ENCODE results near the gene DCT.
"Not testable (repeated sequence)": the region's sequence is repeated elsewhere in the genome, so short reads cannot be mapped to it uniquely, and the experiment has no call there.

DCT gene

DNA sequence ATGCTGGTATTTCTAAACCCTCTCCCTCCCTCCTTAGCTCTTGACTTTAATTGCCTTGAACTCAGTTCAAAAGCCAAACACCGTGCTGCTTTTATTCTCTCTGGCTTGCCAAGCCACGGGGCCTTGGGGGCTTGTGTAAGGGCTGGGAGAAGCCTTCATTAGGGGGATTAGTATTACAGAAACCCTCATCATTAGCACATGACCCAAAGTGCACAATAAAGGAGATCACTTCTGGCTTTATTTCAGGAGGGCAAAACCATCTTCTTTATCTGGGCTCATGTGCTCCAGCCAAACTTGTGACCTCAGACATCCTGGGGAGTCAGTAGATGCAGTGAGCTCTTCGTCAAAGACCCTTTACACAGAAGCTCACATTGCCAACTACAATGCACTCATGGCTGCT, at the start of gene DCT:
Gene DCT (minus strand): TSS at position 67 of the 400 bp plus-strand sequence. CDS start 427 bp downstream, outside the sequence.
- CTCF ChIA-PET = no interaction called here
- H3K27ac Mint-ChIP-seq = no peak within 1 kb of the TSS
- no peak within 1 kb of the TSS for H3K4me3 Mint-ChIP-seq

DNA sequence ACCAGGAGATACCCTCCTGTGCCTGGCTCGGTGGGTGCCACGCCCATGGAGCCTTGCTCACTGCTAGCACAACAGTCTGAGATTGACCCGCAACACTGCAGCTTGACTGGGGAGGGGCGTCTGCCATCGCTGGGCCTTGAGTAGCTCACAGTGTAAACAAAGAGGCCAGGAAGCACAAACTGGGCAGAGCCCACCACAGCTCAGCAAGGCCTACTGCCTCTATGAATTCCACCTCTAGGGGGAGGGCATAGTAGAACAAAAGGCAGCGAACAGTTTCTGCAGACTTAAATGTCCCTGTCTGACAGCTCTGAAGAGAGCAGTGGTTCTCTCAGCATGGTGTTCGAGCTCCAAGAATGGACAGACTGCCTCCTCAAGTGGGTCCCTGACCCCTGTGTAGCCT, 47.5 kb upstream of the DCT start:
- not testable (repeated sequence) for H3K9me3 Mint-ChIP-seq, H3K27ac Mint-ChIP-seq, H3K4me3 Mint-ChIP-seq, H3K36me3 Mint-ChIP-seq, H3K4me1 Mint-ChIP-seq, H3K27me3 Mint-ChIP-seq, DNase-seq
- CTCF ChIA-PET = interaction anchor here (1.0 kb wide), 1 partner anchor 55 kb away, joined by 3 read pairs; no protein-coding TSS in a partner anchor

More for the DNA sequence above, at the start of gene DCT:
- H3K27me3 Mint-ChIP-seq = peaks cover 4% of the 10 kb centered on the region
- no peak for DNase-seq
- no peaks in the 10 kb centered on the region for H3K9me3 Mint-ChIP-seq
- no peaks in the 10 kb centered on the region for H3K36me3 Mint-ChIP-seq
- no peaks in the 10 kb centered on the region for H3K4me1 Mint-ChIP-seq

DNA sequence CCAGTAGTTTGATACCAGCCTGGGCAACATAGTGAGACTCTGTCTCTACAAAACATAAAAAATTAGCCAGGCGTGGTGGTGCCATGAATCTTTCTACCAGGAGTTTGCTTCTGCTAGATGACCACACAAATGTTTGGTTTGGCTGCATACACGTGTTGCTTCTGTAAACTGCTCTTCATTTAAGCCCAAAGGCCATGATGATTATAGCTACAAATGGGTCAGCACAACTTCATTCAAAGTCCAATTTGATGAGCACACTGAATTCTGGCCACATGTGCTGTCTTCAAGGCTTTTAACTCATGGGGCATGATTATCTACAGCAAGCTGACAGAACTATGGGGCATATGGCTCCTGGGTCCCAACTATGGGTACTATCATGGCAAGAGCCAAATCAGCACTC, 46.3 kb upstream of the DCT start:
- no peaks in the 10 kb centered on the region for H3K4me1 Mint-ChIP-seq
- no peaks in the 10 kb centered on the region for H3K36me3 Mint-ChIP-seq
- no peaks in the 10 kb centered on the region for H3K27me3 Mint-ChIP-seq
- no peaks in the 10 kb centered on the region for H3K9me3 Mint-ChIP-seq
- H3K4me3 Mint-ChIP-seq = no peak overlapping the region
- CTCF ChIA-PET = no interaction called here
- H3K27ac Mint-ChIP-seq = no peak overlapping the region
- no peak for DNase-seq

DNA sequence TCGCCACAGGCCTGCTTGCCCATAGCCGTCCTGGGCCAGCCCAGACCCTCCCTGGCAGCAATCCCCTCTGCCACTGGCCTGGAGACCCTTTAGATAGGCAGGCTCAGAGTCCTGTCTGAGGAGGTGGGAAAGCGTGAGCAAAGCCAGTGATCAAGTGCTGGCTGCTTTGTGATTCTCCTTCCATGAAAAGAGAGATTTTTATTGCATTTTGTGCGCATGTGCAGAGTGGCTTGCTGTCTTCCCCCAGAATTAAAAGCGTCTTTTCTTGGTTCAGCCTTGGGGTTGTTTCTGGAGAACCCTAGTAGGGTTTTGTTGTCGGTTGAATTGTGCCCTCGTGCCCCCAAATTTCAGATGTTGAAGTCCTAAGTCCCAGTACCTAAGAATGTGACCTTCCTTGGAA, 44.9 kb upstream of the DCT start:
- no peaks in the 10 kb centered on the region for H3K27me3 Mint-ChIP-seq
- H3K4me1 Mint-ChIP-seq = no peaks in the 10 kb centered on the region
- H3K9me3 Mint-ChIP-seq = no peaks in the 10 kb centered on the region
- no peak for DNase-seq
- H3K4me3 Mint-ChIP-seq = no peak overlapping the region
- H3K27ac Mint-ChIP-seq = no peak overlapping the region
- H3K36me3 Mint-ChIP-seq = no peaks in the 10 kb centered on the region
- CTCF ChIA-PET = no interaction called here

DNA sequence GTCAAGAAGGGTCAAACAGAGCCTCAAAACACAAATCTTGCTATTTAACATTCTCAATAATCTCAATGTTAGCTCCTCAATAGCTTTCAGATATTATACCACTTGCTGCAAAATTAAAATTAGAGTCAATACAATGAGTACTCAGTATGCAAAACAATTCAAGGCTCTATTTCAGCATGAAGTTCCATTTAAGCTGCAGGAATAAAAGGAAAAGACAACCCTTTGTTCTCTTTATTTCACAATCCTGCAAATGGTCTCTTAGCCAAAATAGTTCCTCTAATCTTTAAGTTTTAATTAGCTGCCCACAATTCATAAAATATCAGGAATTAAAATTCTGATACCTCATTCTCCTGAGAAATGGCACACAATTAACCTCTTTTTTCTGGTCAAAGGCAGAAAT, 40.5 kb upstream of the DCT start:
- no peaks in the 10 kb centered on the region for H3K36me3 Mint-ChIP-seq
- no peak overlapping the region for H3K4me3 Mint-ChIP-seq
- no peak overlapping the region for H3K27ac Mint-ChIP-seq
- no peak for DNase-seq
- H3K9me3 Mint-ChIP-seq = no peaks in the 10 kb centered on the region
- H3K4me1 Mint-ChIP-seq = no peaks in the 10 kb centered on the region
- CTCF ChIA-PET = no interaction called here
- peaks cover 3% of the 10 kb centered on the region for H3K27me3 Mint-ChIP-seq

DNA sequence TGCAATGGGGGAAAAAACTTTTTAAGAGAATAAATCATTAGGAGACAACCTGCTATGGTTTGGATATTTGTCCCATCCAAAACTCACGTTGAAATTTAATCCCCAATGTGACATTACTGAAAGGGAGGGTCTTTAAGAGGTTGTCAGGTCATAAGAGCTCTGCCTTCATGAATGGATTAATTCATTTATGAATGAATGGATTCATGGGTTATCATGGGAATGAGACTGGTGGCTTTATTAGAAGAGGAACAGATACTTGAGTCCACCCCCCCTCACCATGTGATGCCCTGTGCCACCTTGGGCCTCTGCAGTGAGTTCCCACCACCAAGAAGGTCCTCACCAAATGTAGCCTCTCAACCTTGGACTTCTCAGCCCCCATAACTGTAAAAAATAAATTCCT, 37.0 kb upstream of the DCT start:
- CTCF ChIA-PET = no interaction called here
- no peak for DNase-seq
- H3K4me3 Mint-ChIP-seq = no peak overlapping the region
- no peaks in the 10 kb centered on the region for H3K9me3 Mint-ChIP-seq
- no peaks in the 10 kb centered on the region for H3K36me3 Mint-ChIP-seq
- no peak overlapping the region for H3K27ac Mint-ChIP-seq
- no peaks in the 10 kb centered on the region for H3K4me1 Mint-ChIP-seq
- H3K27me3 Mint-ChIP-seq = peaks cover 10% of the 10 kb centered on the region

DNA sequence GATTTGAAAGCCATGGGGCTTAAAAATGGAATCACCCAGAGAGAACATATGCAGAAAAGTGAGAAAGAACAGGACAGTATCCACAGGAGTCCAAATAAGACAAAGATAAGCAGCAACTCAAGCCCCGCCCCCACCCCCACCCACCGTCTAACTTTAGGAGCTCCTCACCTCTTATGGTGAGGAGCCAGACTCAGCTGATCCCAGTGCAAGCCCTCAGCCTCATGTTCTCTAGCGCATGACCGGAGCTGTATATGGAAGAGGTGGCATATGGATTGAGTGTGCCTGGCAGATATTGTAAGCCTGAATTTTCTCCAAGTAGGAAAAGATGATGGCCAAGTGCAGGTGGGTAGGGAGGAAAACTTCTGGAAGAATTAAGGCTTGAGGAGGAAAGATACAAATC, 36.4 kb upstream of the DCT start:
- no peaks in the 10 kb centered on the region for H3K36me3 Mint-ChIP-seq
- H3K4me1 Mint-ChIP-seq = no peaks in the 10 kb centered on the region
- H3K4me3 Mint-ChIP-seq = no peak overlapping the region
- no peaks in the 10 kb centered on the region for H3K9me3 Mint-ChIP-seq
- H3K27ac Mint-ChIP-seq = no peak overlapping the region
- DNase-seq = no peak
- CTCF ChIA-PET = interaction anchor here (1.9 kb wide), 1 partner anchor 10 kb away, joined by 7 read pairs; no protein-coding TSS in a partner anchor
- H3K27me3 Mint-ChIP-seq = peaks cover 16% of the 10 kb centered on the region

DNA sequence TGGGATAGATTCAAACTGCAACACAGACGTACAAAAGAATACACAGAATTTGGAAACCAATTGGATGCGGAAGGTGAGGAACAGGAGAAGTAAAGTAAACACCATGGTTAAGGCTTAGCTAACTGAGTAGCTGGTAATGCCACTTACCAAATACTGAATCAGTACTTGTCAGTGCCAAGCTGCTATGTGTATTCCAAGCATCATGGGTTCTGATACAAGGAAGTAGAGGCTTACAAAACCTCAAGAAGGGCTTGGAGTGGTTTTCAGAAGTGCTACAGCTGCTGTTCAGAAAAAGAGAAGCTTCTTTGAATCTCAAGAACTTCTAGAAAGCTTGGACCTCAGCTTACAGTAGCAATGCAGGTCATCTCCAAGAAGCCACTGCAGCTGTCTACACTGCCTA, 35.9 kb upstream of the DCT start:
- H3K27ac Mint-ChIP-seq = no peak overlapping the region
- DNase-seq = no peak
- no peak overlapping the region for H3K4me3 Mint-ChIP-seq
- CTCF ChIA-PET = interaction anchor here (1.9 kb wide), 1 partner anchor 10 kb away, joined by 7 read pairs; no protein-coding TSS in a partner anchor
- H3K36me3 Mint-ChIP-seq = no peaks in the 10 kb centered on the region
- no peaks in the 10 kb centered on the region for H3K9me3 Mint-ChIP-seq
- peaks cover 20% of the 10 kb centered on the region for H3K27me3 Mint-ChIP-seq
- H3K4me1 Mint-ChIP-seq = no peaks in the 10 kb centered on the region

DNA sequence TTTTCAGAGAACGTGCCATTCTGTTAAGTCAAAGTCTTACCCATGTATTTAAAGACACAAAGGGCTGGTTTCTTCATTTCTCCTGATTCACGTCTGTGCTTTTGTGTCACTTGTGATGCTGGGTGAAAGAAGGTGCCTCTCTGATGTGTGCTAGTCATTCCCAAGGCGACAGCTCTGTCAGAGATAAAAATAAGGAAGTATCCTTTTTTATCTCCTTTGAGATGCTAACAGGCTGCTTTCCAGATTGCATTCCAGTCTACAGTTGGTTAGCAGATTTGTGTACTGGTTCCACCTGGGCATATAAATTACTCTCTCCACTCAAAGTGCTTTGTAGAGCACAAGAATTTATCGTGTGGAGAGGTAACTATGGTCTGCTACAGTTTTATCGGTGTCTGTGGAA, 33.5 kb upstream of the DCT start:
- Mint-ChIP-seq H3K4me3 (no peak overlapping the region), H3K36me3 (no peaks in the 10 kb centered on the region), H3K9me3 (no peaks in the 10 kb centered on the region), H3K4me1 (peaks cover 7% of the 10 kb centered on the region), H3K27me3 (peaks cover 25% of the 10 kb centered on the region), H3K27ac (no peak overlapping the region)
- DNase-seq = no peak
- CTCF ChIA-PET = no interaction called here

DNA sequence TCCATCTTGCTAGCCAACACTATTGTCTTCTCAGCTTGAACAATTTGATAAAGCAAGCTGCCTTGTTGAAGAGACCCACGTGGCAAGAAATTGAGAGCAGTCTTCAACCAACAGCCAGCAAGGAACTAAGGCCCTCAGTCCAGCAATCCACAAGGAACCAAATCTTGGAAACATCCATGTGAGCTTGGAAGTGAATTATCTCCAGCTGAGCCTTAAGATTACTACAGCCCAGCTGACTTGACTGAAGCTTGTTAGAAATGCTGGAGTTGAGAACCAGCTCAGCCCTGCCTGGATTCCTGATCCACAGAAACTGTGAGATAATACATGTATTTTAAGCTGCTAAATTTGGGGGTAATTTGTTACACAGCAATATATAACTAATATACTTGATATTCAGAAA, 26.2 kb upstream of the DCT start:
- no peak for DNase-seq
- H3K27ac Mint-ChIP-seq = no peak overlapping the region
- no peaks in the 10 kb centered on the region for H3K9me3 Mint-ChIP-seq
- peaks cover 20% of the 10 kb centered on the region for H3K4me1 Mint-ChIP-seq
- H3K36me3 Mint-ChIP-seq = no peaks in the 10 kb centered on the region
- no peak overlapping the region for H3K4me3 Mint-ChIP-seq
- H3K27me3 Mint-ChIP-seq = peaks cover 26% of the 10 kb centered on the region
- CTCF ChIA-PET = interaction anchor here (1.3 kb wide), 1 partner anchor 9 kb away, joined by 7 read pairs; no protein-coding TSS in a partner anchor

DNA sequence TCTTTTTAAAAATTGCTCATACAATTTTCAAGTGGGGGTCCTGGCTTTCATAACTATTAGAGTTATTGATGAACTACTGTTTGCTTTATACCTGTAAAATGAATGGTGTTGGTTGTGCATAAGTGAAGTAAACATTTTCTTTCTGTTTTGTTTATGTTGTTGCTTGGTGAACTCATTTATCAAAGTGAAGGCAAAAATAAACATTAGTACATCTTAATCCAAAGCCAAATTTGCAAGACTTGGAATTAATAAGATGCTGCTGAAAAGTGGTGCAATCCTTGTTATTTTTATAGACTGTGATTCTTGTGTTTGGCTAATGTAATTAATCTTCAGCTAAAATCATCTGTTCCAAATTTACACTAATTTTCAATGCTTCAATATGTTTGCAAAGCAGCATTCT, 24.4 kb upstream of the DCT start:
- Mint-ChIP-seq H3K4me3 (no peak overlapping the region), H3K9me3 (no peaks in the 10 kb centered on the region), H3K27me3 (peaks cover 23% of the 10 kb centered on the region), H3K4me1 (peaks cover 20% of the 10 kb centered on the region), H3K36me3 (no peaks in the 10 kb centered on the region), H3K27ac (no peak overlapping the region)
- DNase-seq = no peak
- CTCF ChIA-PET = no interaction called here

DNA sequence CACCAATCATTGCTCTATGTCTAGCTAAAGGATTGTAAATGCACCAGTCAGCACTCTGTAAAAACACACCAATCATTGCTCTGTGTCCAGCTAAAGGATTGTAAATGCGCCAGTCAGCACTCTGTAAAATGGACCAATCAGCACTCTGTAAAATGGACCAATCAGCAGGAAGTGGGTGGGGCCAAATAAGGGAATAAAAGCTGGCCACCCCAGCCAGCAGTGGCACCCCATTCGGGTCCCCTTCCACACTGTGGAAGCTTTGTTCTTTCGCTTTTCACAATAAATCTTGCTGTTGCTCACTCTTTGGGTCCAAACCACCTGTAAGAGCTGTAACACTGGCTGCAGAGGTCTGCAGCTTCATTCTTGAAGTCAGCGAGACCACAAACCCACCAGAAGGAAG, 19.3 kb upstream of the DCT start:
- H3K9me3 Mint-ChIP-seq, DNase-seq, H3K4me3 Mint-ChIP-seq, H3K36me3 Mint-ChIP-seq, H3K4me1 Mint-ChIP-seq, H3K27ac Mint-ChIP-seq: not testable (repeated sequence)
- peaks cover 12% of the 10 kb centered on the region for H3K27me3 Mint-ChIP-seq
- CTCF ChIA-PET = interaction anchor here (0.8 kb wide), 1 partner anchor 118 kb away, joined by 5 read pairs; no protein-coding TSS in a partner anchor

DNA sequence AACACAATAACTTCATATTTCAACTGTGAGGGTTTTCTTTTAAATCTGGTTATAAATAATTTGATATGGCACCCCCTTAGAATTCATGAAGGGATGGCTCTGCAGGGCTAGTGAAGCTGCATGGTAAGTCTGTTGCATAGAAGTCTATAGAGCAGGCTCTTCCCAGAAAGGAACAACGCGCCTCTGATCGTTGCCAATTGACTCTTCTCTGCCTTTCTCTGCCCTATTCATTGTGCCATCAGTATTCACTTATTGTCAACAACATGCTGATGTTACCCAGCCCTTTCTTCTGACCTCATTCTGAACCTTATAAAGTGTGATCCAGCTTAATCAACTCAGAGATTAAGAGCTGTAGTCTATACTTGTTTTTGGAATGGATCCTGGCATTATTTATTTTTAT, 16.3 kb upstream of the DCT start:
- Mint-ChIP-seq H3K27ac (no peak overlapping the region), H3K4me3 (no peak overlapping the region), H3K36me3 (no peaks in the 10 kb centered on the region), H3K27me3 (no peaks in the 10 kb centered on the region), H3K4me1 (no peaks in the 10 kb centered on the region), H3K9me3 (no peaks in the 10 kb centered on the region)
- no peak for DNase-seq
- CTCF ChIA-PET = no interaction called here

DNA sequence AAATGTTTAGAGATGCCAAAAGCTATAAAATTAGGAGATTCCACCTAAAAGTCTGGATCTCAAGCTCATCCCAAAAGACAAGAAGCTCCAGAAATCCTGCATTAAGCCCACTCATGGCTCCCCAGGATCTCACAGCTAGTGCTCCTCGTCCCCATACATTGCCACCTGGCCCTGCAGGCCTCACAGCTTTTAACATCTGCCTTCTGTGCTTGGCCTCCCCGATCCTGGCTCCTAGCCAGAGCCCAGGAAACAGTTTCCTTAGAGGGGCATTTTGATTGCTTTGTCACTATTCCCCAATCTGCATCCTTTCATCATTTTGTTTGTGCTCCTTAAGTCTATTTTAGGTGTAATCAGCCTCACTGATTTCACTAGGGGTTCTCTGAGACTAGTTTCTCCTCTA, 14.5 kb upstream of the DCT start:
- H3K27me3 Mint-ChIP-seq = no peaks in the 10 kb centered on the region
- CTCF ChIA-PET = no interaction called here
- H3K9me3 Mint-ChIP-seq = no peaks in the 10 kb centered on the region
- no peaks in the 10 kb centered on the region for H3K36me3 Mint-ChIP-seq
- H3K27ac Mint-ChIP-seq = no peak overlapping the region
- H3K4me1 Mint-ChIP-seq = no peaks in the 10 kb centered on the region
- H3K4me3 Mint-ChIP-seq = no peak overlapping the region
- no peak for DNase-seq

DNA sequence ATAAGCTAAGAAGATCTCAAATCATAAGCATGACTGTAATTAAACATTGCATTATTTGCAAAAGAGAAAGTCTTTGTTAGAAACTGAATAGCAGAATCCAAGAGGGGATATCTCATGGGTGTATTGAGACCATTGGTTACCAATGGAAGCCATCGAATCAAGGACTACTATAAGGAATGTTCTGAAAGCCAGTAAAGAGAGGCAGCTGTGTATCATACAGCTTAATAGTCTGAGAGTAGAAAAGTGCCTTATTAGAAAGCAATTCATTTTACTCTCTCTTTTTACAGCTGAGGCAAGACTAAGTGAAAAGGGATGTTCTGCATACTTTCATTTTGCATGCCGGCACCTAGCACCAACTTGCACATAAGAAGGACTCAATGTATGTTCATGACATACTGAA, 7.6 kb upstream of the DCT start:
- Mint-ChIP-seq H3K27ac (no peak overlapping the region), H3K4me3 (no peak overlapping the region), H3K27me3 (no peaks in the 10 kb centered on the region)

DNA sequence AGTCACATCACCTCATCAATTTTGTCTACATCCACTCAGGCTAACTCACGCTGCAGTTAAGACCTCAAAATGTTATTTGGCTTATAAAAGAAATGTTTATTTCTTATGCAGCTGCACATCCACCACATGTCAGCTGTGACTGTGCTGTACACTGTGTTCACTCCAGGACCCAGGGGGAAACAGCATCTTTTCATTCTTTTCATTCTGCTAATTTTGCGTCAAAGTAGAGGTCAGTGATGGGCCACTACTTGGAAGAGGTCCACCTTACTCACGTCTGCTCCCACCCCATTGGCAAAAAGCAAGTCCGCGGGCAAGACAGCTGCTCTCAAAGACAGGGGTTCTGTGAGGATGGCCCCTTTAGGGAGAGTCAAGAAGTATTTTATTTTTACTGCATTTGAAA, 4.5 kb upstream of the DCT start:
- Mint-ChIP-seq H3K27me3 (peaks cover under 1% of the 10 kb centered on the region), H3K9me3 (no peaks in the 10 kb centered on the region), H3K27ac (no peak overlapping the region), H3K4me1 (no peaks in the 10 kb centered on the region), H3K36me3 (no peaks in the 10 kb centered on the region), H3K4me3 (no peak overlapping the region)
- CTCF ChIA-PET = no interaction called here
- no peak for DNase-seq

More for the DNA sequence above, 7.6 kb upstream of the DCT start:
- H3K4me1 Mint-ChIP-seq = no peaks in the 10 kb centered on the region
- no peaks in the 10 kb centered on the region for H3K36me3 Mint-ChIP-seq
- no peak for DNase-seq
- CTCF ChIA-PET = interaction anchor here (1.6 kb wide), 1 partner anchor 51 kb away, joined by 3 read pairs; no protein-coding TSS in a partner anchor
- H3K9me3 Mint-ChIP-seq = no peaks in the 10 kb centered on the region
